GM19395 (cell line): ENCODE measurements around the gene LIN28A.
"Not testable (repeated sequence)": the region's sequence is repeated elsewhere in the genome, so short reads cannot be mapped to it uniquely, and the experiment has no call there.

Experiments
- ATAC-seq: cut with Tn5 transposase; IDR thresholded peaks from one replicate; pipeline ENCODE4 v1.9.1; 2021; ENCODE audit warnings: mild to moderate bottlenecking, moderate library complexity; ENCODE audit not compliant: unreplicated experiment

Gene LIN28A

GRCh38 chr1:26410706-26411623 is at the start of gene LIN28A:
Gene LIN28A, plus strand, starts transcription at chr1:26410817. Its CDS starts 75 bp downstream, at chr1:26410892.
- no peak for ATAC-seq

GRCh38 chr1:26361605-26362122 is 49.0 kb upstream of the LIN28A start:
- no peak for ATAC-seq

GRCh38 chr1:26362331-26362730 is 48.3 kb upstream of the LIN28A start:
- no peak for ATAC-seq

DNA sequence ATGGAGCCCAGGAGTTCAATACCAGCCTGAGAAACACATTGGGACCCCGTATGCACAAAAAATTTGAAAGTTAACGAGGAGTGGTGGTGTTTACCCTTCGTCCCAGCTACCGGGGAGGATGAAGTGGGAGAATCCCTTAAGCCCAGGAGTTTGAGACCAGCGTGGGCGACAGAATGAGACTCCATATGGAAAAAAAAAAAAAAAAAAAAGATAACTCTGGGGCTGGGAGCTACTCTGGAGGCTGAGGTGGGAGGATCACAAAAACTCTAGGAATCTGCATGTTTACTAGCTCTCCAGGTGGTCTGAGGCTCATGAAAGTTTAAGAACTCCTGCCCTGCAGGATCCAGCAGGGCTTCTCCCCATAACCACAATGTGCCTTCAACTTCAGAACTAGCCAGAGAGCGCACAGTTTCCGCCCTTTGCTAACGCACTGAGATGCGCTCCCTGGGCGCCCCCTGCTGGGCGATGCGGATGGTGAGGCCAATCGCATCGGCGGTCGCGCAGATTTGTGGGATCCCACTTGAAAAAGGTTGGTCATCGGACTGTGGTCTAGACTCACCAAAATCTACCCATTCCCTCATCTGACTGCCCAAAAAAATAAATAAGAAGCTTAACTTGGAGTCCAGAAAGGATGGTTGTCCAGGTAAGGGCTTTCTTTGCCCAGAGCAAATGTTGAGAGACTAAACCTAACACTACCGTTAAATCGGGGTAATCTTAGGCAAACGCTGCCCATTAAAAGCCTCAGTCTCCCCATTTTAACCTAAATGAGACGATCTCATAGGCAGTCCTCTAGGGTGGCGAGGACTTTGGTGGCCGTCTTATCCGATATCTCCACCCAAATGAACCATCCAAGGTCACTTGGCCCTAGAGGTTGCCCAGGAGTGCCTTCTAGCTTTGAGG is 46.8 kb upstream of the LIN28A start:
- no peak for ATAC-seq

- no peak for ATAC-seq
Measured at GRCh38 chr1:26364956-26365355, 45.7 kb upstream of the LIN28A start.

GRCh38 chr1:26367441-26367840 is 43.2 kb upstream of the LIN28A start:
- no peak for ATAC-seq

GRCh38 chr1:26368006-26368405 is 42.6 kb upstream of the LIN28A start:
- no peak for ATAC-seq

DNA sequence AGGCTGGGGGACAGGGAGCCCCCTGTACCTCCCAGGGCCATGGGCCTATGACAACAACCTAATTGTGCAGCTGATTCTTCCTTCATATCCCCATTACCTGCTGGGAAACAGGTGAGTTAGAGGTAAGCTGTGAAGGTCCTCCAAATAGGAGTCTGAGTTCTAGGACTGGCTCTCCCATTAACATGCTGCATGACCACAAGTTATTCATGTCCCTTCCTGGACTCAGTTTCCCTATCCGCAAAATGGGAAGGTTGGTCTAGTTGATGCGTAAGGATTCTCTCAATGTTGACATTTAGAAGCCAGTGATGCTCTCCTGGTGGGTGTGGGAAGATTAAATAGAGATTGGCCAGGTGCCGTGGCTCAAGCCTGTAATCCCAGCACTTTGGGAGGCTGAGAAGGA is 42.1 kb upstream of the LIN28A start:
- no peak for ATAC-seq

GRCh38 chr1:26370591-26371382 is 39.8 kb upstream of the LIN28A start:
- ATAC-seq = no peak

DNA sequence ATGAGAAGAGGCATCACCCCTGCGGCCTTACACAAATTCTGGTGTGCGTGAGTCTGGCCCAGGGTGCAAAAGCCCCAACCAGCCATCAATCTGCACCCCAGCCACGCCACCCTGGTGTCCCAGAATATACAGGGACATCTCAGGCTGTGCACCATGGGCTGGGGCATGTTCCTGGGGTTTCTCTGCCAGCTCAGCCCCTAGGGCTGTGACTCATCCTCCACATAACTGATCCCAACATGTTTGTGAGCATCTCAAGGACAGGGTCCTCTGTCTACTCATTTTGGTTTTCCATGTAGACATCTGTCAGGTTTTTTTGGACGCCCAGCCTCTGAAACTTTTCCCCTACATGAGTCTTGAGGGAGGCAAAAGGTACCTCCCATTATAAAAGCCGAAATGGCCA is 38.6 kb upstream of the LIN28A start:
- ATAC-seq = no peak

GRCh38 chr1:26372611-26373010 is 38.0 kb upstream of the LIN28A start, which contains the start of gene ZNF683:
Gene ZNF683, minus strand, starts transcription at chr1:26372750. Its CDS starts 4,179 bp downstream, at chr1:26368571.
- not testable (repeated sequence) for ATAC-seq

DNA sequence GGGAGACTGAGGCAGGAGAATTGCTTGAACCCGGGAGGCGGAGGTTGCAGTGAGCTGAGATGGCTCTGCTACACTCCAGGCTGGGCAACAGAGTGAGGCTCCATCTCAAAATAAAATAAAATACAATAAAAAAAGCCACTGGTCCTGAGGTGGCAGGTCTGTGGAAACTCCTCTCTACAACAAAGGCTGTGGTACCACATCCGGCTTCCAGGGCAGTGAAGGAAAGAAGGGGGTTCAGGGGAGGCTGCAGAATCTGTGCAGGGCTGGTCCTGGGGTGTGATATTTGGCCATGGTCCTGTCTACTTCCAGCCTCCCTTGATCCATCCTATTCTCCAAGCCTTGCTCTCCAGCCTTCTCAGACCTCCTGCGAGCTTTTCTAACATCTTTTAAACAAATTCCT is 37.3 kb upstream of the LIN28A start:
- no peak for ATAC-seq

DNA sequence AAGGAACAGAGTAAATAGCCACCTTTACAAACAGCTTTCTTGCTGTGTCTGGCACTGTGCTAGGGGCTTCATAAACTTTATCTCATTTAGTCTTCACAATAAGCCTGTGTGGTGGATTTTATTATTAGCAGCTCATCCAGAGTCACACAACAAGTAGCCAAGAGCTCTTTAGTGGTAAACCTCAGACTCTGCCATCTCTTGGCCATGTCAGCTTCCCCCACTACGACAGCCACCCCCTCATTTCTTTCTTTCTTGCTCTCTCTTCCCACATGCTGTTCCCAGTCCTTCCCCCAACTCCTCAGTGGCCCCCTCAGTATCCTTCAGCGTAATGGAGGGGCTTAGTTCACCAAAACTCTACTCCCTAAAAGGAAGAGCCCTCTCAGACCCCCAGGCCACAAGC is 36.8 kb upstream of the LIN28A start:
- ATAC-seq = no peak

DNA sequence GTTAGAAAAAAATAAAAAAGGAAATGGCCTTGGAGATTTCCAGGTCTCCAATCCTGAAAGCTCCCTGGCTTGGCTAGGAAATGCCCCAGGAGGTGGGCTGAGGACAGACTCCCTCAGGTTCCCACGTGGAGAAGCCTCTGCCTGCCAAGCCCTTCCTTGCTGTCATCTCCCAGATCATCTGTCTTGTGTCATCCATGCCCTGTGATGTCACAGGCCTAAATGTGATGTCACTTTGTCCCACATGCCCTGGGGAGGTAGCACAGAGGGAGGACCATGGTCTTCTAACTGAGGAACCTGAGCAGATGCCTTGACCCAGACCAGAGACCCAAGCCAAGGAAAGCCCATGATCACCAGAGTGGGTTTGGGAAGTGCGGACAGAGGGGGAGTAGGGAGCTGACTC is 36.3 kb upstream of the LIN28A start:
- not testable (repeated sequence) for ATAC-seq

DNA sequence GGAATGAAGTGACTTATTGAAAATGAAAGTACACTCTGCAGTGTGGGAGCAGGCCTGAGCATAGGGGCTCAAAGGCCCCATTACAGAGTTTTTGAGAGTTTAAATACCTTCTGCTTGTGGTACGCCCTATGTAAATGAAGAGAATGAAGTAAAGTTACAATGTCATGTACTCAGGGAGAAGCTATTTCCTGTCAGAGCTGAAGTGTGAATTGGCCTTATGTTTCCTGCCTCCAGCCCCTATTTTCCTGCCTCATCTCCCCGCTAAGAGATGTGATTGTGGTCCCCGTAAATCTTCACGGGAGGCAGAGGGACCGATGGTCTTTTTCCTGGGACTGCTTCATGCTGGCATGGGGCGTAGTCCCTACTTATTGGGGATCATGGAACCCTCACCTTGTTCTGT is 35.5 kb upstream of the LIN28A start:
- no peak for ATAC-seq

- no peak for ATAC-seq
Measured at GRCh38 chr1:26376050-26376449, 34.6 kb upstream of the LIN28A start.

GRCh38 chr1:26378088-26378878 is 32.3 kb upstream of the LIN28A start:
- peak; percentile 78 for ATAC-seq

- ATAC-seq = no peak
Measured at GRCh38 chr1:26378879-26379251, 31.8 kb upstream of the LIN28A start.

DNA sequence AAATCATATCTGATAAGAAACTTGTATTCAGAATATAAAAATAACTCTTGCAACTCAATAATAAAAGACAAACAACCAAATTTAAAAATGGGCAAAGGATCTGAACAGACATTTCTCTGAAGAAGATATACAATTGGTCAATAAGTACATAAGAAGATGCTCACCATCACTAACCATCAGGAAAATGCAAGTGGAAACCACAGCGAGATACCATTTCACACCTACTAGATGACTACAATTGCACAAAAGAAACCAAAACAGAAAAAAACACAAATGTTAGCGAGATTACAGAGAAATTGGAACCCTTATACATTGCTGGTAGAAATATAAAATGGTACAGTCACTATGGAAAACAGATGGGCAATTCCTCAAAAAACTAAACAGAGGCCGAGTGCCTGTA is 26.5 kb upstream of the LIN28A start:
- ATAC-seq = no peak

DNA sequence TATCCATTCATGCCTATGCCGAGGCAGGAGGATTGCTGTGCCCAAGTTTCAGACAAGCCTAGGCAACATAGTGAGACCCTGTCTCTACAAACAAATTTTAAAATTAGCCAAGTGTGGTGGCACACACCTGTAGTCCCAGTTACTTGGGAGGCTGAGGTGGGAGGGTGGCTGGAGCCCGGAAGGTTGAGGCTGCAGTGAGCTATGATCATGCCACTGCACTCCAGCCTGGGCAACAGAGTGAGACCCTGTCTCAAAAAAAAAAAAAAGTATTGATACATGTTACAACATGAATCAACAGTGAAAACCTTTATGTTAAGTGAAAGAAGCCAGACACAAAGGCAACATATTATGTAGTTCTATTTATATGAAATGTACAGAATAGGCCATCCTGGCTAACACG is 25.6 kb upstream of the LIN28A start:
- not testable (repeated sequence) for ATAC-seq
